GM12891 (cell line): Measurements from ENCODE around the gene PAQR7.

Source experiments
- DNase-seq: peaks from one replicate; pipeline ENCODE4 v3.0.0; 2011; ENCODE audit warnings: low spot score; ENCODE audit not compliant: insufficient read length
- FAIRE-seq: peaks from 2 replicates; lab custom pipeline; 2011; peaks lifted over from hg19 to GRCh38; lab: Jason Lieb, UNC
- PAX5 ChIP-seq: IDR thresholded peaks from 2 replicates; pipeline ENCODE4 v1.6.1; 2011; ENCODE audit warnings: low read length, moderate library complexity, mild to moderate bottlenecking; ENCODE audit not compliant: insufficient read depth, severe bottlenecking
- POLR2A ChIP-seq: IDR thresholded peaks from 2 replicates; pipeline ENCODE4 v1.6.1; 2011; ENCODE audit warnings: low read depth, low read length, control low read depth
- POLR2AphosphoS5 ChIP-seq: IDR thresholded peaks from 2 replicates; pipeline ENCODE4 v1.6.1; 2011; ENCODE audit warnings: low read depth, low read length, control low read depth
- POU2F2 ChIP-seq: IDR thresholded peaks from 2 replicates; pipeline ENCODE4 v1.6.1; 2011; ENCODE audit warnings: low read depth, mild to moderate bottlenecking, control low read depth, low read length, moderate library complexity
- SPI1 ChIP-seq: IDR thresholded peaks from 2 replicates; pipeline ENCODE4 v1.6.1; 2011; ENCODE audit warnings: low read depth, low read length, control low read depth
- TAF1 ChIP-seq: IDR thresholded peaks from 2 replicates; pipeline ENCODE4 v1.6.1; 2011; ENCODE audit warnings: low read depth, low read length, control low read depth

Gene PAQR7

GRCh38 chr1:25888426-25888987 lies 13.0 kb upstream of the PAQR7 start:
- TF ChIP-seq POU2F2 = no peak
- TF ChIP-seq POLR2AphosphoS5 = no peak
- no peak for TF ChIP-seq SPI1
- TF ChIP-seq TAF1 = no peak
- TF ChIP-seq PAX5 = no peak
- no peak for TF ChIP-seq POLR2A
- FAIRE-seq (no peak), DNase-seq (no peak)

- FAIRE-seq = no peak
- TF ChIP-seq POU2F2 = no peak
- no peak for TF ChIP-seq TAF1
- no peak for TF ChIP-seq POLR2AphosphoS5
- TF ChIP-seq SPI1 = no peak
- no peak for TF ChIP-seq PAX5
- no peak for TF ChIP-seq POLR2A
Observed at GRCh38 chr1:25885602-25886001, 10.1 kb upstream of the PAQR7 start.

DNA sequence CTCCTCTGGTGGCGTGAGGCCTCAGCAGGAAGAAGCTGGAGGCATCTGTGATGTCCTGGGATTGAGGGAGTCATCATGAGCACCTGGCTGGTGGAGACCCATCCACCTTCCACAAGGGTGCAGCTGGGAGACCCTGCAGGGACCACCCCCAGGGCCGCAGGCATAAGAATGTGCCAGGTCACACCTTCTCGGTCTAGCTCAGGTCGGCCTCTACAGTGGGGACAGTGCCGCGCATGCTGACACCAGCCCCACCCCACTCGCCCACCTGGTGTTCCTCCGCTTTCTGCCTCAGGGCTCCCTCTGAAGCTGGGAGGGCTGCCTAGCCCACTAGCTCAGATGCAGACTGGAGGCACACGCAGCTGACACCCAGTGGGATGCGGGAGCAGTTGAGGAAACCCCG lies 5.8 kb upstream of the PAQR7 start:
- FAIRE-seq (no peak), DNase-seq (no peak)

More at GRCh38 chr1:25885602-25886001, 10.1 kb upstream of the PAQR7 start:
- no peak for DNase-seq

GRCh38 chr1:25880518-25880917 lies 5.0 kb upstream of the PAQR7 start:
- no peak for TF ChIP-seq PAX5
- TF ChIP-seq SPI1 = no peak
- no peak for TF ChIP-seq POLR2A
- DNase-seq (no peak), FAIRE-seq (no peak)

More for the DNA sequence above, 5.8 kb upstream of the PAQR7 start:
- TF ChIP-seq POU2F2 (no peak), POLR2A (no peak), POLR2AphosphoS5 (no peak), TAF1 (no peak), PAX5 (no peak), SPI1 (no peak)

- TF ChIP-seq POLR2AphosphoS5 (no peak), SPI1 (no peak), PAX5 (no peak), POU2F2 (no peak), TAF1 (no peak), POLR2A (no peak)
- no peak for FAIRE-seq
- no peak for DNase-seq
Observed at GRCh38 chr1:25879675-25880074, 4.2 kb upstream of the PAQR7 start.

DNA sequence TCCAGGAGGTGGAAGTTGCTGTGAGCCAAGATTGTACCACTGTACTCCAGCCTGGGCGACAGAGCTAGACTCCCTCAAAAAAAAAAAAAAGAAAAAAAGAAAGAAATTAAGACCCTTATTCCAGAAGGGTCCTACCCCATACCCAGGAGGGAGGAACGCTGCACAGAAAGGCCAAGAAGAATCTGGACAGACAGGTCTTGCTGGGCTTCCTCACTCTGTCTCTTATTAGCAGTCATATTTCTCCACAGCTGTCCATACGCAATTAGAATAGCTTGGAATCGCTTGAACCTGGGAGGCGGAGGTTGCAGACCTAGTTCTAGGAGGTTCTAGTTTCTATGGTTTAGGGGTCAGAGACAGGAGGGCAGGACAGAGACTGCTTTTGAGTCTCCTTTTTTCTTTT lies 3.2 kb upstream of the PAQR7 start:
- no peak for FAIRE-seq
- TF ChIP-seq TAF1 = no peak
- no peak for TF ChIP-seq POU2F2
- no peak for TF ChIP-seq POLR2A
- no peak for TF ChIP-seq PAX5
- TF ChIP-seq SPI1 = no peak
- TF ChIP-seq POLR2AphosphoS5 = no peak
- DNase-seq = no peak

DNA sequence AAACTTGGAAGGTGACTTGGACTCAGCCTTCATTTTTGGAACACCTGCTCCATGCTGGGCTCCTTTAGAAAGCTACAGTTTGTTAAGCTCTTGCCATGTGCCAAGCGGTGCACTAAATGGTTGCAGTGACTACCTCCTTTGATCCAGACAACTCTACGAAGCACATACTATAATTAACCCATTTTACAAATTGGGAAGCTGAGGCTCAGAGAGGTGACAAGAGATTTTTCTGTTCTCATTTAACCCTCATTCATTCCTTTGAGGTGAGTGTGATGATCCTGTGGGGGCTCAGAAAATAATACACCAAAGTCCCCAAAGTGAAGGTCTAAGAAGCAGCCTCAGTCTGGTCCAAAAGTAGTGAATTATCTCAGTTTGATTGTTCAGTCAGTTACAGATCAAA lies 1.6 kb upstream of the PAQR7 start:
- DNase-seq (no peak), FAIRE-seq (no peak)
- TF ChIP-seq PAX5 = no peak
- no peak for TF ChIP-seq POLR2AphosphoS5
- TF ChIP-seq TAF1 = no peak
- no peak for TF ChIP-seq SPI1
- no peak for TF ChIP-seq POU2F2
- no peak for TF ChIP-seq POLR2A

DNA sequence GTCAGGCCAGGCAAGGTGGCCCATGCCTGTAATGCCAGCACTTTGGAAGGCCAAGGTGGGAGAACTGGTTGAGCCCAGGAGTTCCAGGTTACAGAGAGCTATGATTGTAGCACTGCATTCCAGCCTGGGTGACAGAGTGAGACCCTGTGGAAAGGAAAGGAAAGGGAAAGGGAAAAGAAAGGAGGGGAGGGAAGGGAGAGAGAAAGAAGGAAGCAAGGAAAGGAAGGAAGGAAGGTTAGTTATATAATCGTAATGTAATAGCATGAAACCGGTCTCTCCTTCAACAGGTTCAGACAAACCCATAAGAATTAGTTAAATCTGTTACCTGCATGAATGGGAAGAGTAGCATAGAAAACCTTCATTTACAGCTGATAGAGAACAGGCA lies 1.2 kb upstream of the PAQR7 start:
- no peak for FAIRE-seq
- no peak for DNase-seq
- TF ChIP-seq PAX5 (no peak), POLR2A (no peak), POU2F2 (no peak), TAF1 (no peak), SPI1 (no peak), POLR2AphosphoS5 (no peak)

DNA sequence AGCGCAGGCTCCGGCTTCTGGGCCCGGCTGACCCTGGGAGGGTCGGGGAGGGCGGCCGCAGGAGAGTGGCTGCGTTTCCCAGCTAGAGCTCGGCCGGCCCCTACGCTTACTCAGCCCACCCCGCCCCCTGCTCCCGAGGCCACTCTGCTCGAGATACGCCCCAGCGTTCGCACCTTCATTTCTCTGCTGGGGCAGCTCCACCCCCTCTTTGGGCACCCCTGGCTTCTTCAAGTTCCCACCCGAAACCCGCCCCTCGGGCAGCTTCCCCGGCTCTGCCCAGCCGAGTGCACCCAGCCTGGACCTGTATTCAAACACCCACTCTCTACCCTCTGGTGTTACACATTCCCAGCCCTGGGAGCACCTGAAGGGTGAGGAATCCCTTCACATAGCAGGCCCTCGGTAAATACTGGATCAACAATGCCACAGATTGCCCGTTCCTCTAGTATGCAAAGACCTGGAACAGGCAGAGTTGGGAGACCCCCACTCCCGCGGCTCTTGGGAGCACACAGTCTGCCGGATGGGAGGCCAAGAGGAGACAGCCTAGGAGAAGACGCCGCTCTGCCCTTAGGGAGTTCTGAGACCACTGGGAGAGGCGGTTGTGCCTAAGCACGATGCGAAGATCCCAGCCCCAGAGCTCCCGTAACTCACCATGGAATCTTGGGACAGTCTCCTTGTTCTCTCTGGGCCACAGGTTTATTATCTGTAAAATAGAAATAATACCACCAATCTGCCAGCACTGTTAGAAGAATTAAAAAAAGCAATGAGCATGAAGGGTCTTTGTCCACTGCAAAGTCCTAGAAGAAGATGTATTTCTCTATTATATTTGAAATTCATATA lies 566 bp upstream of the PAQR7 start:
- peak; percentile 37 for DNase-seq
- TF ChIP-seq TAF1 (no peak), SPI1 (no peak), PAX5 (no peak), POLR2AphosphoS5 (no peak), POU2F2 (no peak), POLR2A (no peak)
- no peak for FAIRE-seq
